Activated effector memory CD4-positive, alpha-beta T cell treated with anti-CD3 and anti-CD28 coated beads, Interleukin-2, amount 50 U/mL, for 16 hours (primary cell): Measurements from ENCODE around the gene FOXJ3.

Experiments
- DNase-seq: peaks from one replicate; pipeline ENCODE4 v3.0.0-alpha.2; 2020

The FOXJ3 gene

DNA sequence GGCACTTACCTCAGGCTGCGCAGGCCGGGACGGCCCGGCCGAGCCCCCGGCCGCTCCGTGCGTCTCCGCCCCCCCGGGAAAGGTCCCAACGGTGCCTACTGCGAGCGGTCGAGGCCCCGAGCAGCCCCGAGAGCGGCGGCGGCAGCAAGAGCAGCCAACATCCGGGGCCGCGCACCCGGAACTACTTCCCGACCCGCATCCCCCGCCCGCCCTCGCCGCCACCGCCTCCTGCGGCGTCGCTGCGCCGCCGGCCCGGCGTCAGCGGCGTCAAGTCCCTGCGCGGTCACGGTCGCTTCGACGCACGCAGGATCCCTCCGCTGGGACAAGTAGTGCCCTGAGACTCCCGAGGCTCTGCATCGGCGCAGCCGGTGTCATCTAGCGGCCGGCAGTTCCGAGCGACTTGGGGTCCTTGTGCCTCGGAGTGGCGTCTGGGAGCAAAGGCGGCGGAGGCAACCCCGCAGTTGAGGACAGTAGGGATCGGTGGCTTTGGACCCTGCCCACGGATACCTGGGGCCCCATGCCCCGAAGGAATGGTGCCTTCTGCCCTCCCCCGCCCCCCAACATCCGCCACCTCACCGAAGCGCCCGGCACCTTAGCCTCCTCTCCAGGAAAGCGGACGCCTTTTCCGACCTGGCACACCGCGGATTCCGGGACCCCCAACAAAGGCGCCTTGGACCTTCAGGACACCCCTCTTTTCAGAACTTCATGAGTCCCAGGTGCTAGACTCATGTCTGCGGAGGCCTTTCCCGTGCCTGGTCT is at the start of gene FOXJ3:
Gene FOXJ3 (minus strand): TSS at position 186 of the 759 bp plus-strand sequence. CDS start 24,142 bp downstream, outside the sequence.
- DNase-seq, result peak; percentile 97

- DNase-seq, result no peak
Measured at GRCh38 chr1:42381280-42381673, 46.2 kb upstream of the FOXJ3 start.

GRCh38 chr1:42380586-42381279 is 45.7 kb upstream of the FOXJ3 start, which contains the start of gene RIMKLA:
Gene RIMKLA, plus strand, starts transcription at chr1:42380792. Its CDS starts 143 bp downstream, at chr1:42380935.
- DNase-seq, result peak; percentile 74

- no peak for DNase-seq
Measured at GRCh38 chr1:42379794-42380585, 45.0 kb upstream of the FOXJ3 start.

DNA sequence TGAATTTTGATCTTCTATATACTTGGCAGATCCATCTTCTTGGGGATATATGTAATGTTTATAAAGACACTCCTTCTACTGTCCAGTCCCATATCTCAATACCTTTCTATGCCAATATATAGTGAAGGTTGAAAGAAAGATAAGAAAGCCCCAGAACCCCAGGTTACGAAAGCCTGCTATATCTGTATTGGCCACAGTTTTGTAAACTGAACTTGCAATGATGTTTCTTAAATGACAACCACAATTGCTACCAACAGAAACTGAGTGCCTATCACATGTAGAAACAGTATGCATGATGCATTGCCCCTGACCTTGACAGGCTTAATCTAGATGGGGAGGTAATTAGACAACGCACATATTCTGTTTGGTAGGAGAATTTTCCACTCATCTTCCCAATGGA is 37.8 kb upstream of the FOXJ3 start:
- no peak for DNase-seq

- DNase-seq, result no peak
Measured at GRCh38 chr1:42370876-42371549, 36.0 kb upstream of the FOXJ3 start.

DNA sequence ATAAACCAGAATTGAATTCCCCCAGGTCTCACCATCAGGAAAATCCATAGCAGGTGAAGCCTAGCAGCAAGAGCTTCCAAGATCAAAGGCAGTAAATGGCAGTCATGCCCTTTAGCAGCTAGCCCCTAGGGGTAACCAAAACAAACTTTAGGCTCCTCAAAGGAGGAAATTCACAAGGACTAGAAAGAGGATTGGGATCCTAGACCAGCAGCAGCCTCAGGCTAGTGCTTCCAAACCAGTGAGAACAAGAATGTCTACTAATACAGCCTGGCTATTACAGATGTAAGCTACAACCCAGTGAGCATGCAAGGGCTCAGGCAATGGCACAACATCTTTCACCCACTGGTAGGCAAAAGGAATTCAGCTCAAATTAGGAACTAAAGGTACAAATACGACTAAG is 34.4 kb upstream of the FOXJ3 start:
- DNase-seq, result no peak

GRCh38 chr1:42368096-42368795 is 33.2 kb upstream of the FOXJ3 start:
- DNase-seq, result no peak

GRCh38 chr1:42365118-42365517 is 30.1 kb upstream of the FOXJ3 start:
- no peak for DNase-seq

- DNase-seq, result no peak
Measured at GRCh38 chr1:42364542-42364941, 29.5 kb upstream of the FOXJ3 start.

DNA sequence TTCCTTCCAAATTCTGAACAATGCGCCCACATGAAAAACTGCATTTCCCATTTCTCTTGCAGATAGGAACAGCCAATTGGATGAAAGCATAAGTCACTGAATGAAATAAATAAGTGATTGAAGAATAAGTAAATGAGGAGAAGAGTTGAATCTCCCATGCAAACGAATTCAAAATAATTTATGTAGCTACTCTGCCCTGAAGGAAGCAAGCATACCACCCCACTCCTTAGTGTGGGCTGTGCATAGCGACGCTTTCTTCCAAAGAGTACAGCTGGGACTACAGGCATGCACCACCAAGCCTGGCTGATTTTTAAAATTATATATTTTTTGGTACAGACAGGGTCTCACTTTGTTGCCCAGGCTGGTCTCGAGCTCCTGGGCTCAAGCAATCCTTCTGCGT is 29.1 kb upstream of the FOXJ3 start:
- DNase-seq, result no peak

GRCh38 chr1:42359466-42359865 is 24.4 kb upstream of the FOXJ3 start:
- DNase-seq, result no peak

GRCh38 chr1:42358791-42359190 is 23.8 kb upstream of the FOXJ3 start:
- no peak for DNase-seq

DNA sequence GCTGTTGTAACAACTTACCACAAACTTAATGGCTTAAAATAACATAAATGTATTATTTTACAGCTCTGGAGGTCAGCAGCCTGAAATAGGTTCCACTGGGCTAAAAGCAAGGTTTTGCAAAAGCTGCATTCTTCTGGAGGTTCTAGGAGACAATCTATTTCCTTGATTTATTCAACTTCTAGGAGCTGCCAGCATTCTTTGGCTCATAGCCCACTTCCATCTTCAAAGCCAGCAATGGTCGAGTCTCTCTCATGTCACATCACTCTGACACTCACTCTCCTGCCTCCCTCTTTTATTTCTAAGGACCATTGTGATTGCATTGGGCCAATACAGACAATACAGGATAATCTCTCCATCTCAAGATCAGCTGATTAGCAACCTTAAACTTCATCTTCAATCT is 15.1 kb upstream of the FOXJ3 start:
- DNase-seq, result no peak

DNA sequence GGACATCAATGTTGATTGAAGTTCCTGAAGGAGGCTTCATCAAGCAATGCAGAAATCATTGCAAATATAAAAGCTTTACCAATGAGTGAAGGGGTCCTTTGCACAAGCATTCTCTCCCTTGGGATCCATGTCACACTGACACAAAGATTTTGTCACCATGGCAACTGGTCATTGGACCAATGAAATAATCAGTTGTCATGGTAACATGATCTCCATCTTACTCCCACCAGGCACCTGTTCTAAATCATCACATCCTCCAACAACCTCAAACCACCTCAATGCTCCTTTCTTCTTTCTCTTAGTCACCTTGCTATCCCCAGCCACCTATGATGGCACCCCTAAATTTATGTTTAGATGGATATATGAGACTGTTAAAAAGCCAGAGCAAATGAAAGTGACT is 13.5 kb upstream of the FOXJ3 start:
- DNase-seq, result no peak

DNA sequence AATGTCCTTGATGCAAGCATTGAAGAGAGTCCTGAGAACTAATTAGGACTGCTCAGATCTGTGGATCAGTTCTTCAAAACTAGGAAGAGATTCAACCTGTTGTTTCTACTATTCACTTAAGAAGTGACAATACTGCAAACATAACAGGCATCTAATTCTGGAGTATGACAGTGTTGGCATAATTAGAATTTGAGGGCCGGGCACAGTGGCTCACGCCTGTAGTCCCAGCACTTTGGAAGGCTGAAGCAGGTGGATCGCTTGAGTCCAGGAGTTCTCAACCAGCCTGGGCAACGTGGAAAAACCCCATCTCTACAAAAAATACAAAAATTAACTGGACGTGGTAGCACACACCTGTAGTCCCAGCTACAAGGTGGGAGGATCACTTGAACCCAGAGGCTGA is 8.0 kb upstream of the FOXJ3 start:
- no peak for DNase-seq

GRCh38 chr1:42340901-42341300 is 5.9 kb upstream of the FOXJ3 start:
- no peak for DNase-seq

- no peak for DNase-seq
Measured at GRCh38 chr1:42340093-42340492, 5.1 kb upstream of the FOXJ3 start.

DNA sequence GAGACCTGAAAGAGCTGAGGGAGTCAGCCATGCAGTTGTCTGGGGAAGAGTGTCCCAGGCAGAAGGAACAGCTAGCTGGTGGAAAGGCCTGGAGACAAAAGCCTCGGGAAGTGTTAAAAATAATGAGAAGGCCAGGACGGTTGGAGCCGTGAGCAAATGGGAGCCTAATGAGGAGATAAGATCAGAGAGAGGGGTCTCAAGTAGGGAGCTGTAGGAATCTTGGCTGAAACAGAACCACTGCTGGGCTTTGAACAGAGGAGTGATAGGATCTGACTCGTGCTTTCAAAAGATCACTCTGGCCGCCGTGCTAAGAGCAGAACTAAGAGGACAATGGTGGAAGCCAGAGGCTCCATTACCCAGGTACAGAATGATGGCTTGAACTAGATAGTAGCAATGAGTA is 1.9 kb upstream of the FOXJ3 start:
- DNase-seq, result no peak

GRCh38 chr1:42335809-42336518 is 929 bp upstream of the FOXJ3 start:
- DNase-seq, result no peak

DNA sequence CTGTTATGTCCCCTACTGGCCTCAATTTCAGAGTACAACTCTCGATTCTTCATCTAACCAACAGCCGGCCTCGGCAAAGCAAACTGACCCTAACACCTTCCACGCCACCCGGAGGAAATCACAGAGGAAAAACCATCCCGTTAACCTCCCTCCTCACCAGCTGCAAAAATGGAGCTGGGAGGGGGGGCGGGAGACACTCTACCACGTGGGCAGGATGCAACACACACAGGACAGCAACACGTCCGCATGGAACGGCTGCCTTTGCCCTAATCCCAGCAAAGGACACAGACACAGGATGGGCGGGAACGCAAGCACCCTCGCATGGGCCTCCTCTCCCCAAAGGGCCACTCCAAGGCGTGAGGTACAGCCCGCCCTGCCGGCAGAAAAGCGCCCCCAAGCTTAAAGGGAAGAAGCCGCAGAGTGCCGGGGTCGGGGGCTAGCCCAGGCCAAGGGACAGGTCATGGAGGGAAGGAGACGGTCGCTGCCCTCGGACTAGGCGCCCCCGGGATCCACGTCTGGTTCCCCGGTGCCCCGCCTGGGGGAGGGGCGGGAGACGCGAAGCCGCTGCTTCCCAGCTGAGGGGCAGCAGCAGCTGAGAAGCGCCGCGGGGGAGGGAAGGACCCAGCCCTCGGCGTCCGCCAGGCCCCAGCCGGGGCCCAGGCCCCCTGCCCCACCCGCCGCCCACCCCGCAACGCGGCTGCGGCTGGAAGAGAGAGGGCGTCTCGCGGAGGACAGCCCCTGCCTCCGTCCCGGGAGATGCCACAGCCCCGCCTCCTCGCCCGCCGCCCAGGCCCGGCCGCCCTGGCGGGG is 590 bp downstream of the FOXJ3 start:
- peak; percentile 73 for DNase-seq
